ENCODE measurements around the gene RAB43.
"Not testable (repeated sequence)": the region's sequence is repeated elsewhere in the genome, so short reads cannot be mapped to it uniquely, and the experiment has no call there.

RAB43 gene

DNA sequence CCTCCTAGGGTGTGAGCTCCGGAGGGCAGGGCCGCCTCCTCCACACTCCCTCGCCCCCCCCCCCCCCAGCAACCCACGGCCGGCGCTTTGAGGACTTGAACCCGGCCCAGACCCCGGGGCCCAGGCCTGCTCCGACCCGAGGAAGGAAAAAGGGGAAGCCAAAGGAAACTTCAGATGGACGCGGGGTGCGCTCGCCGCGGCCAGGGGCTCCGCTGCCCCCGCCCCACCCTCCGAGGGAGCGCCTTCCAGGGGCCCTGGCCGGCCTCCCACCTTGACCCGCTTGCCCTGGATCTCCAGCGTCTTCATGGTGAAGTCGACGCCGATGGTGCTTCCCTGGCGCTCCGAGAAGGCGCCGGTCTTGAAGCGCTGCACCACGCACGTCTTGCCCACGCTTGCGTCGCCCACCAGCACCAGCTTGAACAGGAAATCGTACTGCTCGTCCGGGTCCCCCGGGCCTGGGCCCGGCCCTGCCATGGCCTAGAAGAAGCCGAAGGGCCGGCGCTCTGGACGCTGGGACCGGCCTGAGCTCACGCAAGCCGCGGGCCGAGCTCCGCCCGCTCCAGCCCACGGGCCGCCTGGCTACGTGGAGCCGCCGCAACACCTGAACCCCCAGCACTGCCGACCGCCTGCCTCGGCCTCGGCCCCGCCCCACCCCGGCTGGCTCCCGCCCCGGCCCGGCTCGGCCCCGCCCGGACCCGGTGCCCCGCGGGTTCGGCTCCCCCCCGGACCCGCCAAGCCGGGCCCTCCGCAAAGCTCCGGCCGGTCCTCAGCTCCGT lies 400 bp downstream of the RAB43 start:
- no peak for DNase-seq

DNA sequence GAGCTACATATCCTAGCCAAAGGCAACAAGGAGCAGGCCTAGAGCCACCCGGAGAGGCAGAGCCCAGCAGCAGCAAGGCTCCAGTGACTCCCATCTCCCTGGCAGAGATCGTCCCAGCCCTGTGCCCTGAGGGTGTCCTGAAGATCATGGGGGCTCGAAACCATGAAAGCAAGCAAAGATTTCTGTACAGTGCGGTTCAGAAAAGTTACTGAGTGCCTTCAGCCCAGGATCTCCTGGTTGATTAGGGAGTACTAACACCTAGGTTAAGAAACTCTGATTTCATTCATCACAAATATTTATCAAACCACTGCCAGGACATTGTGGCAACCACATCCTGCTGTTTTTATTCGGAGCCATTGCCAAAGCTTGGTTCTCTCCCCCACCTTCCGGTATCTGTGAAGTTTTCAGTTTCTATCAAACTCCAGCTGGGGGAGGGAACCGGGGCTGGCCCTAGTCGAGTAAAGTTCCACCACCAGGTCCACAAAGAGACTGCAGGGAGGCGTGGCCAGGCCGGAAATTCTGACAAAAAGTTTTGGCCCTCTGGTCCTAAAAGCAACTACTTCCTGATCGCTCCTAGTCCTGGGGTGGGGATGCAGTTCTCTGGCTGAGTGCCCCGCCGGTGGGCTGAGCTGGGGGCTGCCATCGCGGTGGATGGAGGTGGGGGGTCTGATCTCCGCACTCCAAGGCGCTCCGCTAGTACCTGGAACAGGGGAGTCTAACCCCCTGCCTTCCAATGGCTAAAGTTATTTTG lies 1.2 kb downstream of the RAB43 start:
- DNase-seq: no peak

DNA sequence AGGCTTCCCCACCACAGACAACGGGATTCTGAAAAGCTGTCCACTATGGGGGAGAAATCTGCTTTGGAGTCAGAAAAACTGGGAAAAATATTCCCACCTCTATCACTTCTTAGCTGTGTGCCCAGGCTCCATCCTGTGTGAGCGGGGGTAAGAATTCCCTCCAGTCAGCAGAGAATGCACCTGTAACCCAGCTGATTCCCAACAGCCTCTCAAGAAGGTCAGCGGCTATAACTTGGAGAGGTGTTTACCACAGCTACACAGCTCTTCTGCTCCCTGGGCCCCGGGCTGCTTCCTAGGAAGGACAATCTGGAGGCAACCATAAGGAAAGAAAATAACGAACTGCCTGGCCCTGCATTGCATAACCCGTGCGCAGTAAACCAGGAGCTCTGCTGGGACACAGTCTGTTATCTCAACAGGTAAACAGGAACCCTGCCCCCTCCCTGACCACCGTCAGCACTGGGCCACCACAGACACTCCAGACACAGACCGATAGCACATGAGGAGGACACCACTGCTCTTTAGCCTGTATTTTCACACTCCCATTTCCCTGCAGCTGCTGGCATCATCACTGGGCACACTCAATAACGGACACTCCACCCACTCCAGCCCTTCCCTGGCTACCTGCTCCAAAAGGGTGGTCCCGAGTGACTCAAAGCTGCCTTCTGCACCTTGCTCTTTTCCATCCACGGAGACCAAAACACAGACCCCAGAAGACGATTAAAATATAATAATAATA lies 2.1 kb downstream of the RAB43 start:
- no peak for DNase-seq

DNA sequence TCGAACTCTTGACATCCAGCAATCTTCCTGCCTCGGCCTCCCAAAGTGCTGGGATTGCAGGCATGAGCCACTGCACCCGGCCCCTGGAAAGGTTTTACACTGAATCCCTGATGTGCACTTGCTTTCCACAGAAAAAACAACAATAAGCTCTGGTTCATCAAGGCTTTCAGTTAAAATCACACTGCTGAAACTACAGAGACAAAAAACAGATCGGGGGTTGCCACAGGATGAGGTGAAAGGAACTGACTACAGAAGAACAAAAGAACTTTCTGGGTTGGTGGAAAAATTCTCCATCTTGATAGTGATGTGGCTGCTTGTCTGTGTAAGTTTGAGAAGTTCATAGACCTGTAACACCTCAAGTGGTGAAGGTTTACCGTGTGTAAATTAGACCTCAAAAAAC lies 2.9 kb downstream of the RAB43 start:
- DNase-seq: no peak

DNA sequence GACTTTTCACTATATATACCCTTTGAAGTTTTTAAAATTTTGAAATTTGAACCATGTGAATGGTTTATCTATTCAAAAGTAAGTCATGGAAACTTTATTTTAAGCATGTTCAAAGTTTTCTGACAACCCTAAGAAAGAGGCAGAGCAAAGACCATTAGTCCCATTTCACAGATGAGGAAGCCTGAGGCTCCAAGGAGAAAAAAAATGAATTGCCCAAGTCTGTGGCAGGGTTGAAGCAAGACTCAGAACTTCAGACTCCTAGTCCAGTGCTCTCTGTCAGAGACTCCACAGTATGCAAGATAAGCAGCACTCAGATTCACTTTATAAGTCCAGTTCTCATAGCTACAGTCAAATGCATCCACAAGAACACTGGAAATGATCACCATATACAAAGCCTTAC lies 4.5 kb downstream of the RAB43 start:
- DNase-seq: no peak

DNA sequence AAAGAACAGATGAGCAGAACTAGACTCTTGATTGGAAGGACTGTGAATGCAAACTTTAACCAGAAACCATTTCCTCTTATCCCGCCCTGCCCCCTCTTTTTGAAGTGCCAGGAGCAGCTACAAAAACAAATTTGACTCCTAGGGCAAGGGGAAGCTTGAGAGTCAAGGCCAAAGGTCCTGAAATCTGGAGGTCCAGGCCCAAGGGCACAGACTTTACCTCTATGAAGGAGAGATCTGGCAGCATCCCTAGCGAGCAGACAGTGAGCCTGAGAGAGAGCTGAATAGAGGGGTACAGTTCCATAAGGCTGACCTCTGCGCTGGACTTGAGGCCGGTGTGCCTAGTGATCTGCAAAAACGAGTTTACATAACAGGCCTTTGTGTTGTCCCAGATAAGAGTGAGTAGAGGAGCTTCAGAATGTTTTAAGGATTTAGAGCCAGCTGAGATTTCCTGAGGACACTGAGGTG lies 5.1 kb downstream of the RAB43 start:
- DNase-seq: no peak

DNA sequence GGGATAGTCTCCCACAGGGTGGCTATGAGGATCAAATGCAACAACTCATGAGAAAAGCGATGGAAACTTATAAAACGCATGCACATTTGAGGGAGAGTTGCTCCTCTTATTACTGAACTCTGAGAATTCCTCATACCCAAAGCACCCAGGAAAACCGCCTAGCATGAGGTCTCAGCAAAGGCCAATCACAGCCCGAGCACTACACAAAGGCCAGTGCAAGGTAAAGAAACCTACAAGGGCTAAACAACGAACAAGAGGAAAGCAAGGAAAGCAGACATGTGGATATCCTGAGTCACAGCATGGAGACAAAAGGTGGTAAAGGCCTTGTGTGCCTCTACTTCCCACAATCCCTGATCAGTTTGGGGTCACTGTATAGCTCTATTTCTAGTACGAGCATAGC lies 7.1 kb downstream of the RAB43 start:
- DNase-seq: no peak

DNA sequence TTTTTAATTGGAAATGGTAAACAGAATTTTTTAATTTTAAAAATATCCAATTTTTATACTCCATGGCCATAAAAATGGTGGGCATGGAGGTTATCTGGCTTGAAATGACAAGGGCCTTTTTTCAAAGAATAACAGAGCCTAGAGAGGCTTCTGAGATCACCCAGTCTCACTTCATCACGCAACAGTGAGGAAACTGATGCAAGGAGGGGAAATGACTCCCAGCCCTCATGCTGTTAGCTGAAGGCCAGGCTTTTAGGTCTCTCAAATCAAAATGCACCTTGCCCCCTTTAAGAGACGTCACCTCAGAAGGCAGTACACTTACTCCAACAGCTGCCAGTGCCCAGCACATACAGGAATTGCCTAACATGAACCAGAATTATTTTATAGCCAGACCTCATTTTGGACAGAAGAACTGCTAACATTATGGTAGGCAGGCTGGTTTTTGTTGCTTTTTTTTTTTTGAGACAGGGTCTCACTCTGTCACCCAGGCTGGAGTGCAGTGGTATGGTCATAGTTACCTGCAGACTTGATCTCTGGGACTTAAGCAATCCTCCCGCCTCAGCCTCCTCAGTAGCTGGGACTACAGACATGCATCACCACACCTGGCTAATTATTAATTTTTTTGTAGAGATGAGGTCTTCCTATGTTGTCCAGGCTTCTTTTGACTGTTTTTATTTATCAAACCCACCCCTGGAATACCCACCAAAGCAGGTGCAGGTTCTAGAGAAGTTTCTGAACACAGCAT lies 9.1 kb downstream of the RAB43 start:
- DNase-seq: no peak

DNA sequence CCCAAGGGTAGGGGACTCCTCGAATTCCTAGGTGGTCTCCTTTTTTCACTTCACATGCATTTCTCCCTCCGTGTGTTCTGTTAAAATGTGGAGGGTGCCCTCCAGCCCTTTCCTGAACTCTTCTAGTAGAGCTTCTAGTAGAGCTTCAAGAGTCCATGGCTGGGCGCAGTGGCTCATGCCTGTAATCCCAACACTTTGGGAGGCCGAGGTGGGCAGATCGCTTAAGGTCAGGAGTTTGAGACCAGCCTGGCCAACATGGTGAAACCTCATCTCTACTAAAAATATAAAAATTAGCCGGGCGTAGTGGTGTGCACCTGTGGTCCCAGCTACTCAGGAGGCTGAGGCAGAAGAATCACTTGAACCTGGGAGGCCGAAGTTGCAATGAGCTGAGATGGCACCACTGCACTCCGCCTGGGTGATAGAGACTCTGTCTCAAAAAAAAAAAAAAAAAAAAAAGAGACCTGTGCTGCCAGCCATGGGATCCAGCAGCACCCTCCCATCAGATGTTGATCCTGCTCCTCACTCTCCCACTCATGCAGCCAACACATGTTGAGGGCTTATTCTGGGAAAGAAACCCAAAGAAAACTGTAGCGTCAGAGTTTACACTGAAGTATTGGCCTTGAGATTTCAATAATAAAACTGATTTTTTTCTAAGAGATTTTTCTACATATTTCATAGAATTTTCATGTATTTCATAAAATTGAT lies 10.4 kb downstream of the RAB43 start:
- not testable (repeated sequence) for DNase-seq

DNA sequence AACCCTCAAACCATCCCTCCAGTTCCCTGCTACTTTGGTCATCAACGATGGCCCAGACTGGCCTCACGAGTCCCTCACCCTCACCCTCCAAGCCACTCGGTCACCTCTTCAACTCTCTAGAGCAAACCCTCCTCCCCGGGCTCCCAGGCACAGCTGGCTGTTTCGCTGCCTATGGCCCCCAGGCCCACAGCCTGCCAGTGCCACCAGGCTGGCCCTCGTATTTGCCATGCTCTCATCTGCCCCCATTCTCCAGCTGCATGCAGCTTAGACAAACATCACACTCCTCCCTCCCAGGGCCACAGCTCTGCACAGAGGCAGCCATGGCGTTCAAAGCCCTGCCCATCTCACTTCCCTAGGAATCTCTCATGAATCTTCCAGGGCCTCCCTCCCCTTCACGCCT lies 13.8 kb downstream of the RAB43 start:
- DNase-seq: no peak

DNA sequence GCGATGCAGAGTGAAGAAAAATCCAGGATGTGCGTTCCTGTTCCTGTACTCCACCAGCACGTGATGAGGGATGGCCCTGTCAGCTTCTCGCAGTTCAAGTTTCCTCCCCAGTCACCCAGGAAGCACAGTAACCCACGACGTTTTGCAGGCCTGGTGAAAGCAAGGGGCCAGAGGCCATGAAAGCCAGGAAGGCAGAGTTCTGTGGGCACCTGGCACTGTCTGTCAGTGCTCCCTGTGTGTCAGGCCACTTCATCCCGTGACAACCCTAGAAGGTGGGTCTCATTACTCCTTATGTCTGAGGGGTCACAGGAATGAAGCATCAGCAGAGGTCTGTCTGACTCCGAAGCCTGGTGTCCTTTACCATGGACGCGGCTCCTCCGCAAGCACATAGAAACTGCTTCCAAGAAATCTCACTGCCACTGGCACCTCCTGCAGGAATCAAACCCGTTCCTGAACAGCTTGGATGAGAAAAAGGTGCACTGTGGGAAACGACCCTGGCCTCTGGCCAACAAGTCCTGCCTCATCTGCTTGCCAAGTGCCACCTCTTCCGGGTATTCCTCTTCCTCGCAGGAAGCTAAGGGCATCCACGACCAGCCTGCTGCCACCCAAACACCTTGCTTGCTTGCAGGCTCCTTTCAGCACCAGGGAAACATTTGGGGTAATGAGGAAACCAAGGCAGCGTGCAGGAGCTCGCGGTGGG lies 14.6 kb downstream of the RAB43 start:
- DNase-seq: no peak

DNA sequence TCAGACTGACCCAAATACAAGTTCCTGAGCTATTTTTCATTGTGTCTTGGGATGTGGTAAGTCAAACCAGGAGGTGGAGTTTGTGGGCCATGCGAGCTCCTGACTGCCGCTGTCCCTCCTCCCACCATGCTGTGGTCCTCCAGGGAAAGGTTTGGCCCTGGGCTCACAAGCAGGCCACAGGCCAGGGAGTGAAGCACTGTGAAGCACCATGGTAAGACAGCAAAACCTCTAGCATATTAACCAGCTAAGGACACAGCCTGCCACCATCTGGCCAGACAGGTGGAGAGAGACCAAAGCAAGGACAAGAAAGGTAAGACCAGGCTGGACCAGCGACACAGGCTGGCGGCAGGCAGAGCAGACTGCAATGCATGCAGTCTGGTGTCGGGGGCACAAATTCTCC lies 15.3 kb downstream of the RAB43 start:
- peak; percentile 31 to 72 for DNase-seq

DNA sequence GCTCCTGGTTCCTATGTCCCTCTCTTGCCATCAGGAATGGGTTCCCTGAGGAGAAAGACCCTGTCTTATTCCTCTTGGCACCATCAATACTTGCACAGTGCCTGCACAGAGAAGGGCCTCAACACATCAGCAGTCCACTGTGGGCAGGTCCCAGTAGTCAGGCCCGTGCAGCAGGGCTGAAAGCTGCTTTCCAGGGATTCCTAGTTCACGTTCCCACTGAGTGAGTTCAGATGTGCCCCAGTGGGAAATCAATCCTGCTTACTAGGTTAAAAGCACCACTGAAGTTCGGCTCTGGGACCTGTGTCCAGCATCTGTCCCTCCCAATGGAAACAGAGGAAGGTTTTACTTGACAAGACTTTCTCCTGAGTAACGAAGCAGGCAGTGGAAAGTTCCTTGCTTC lies 15.7 kb downstream of the RAB43 start:
- no peak for DNase-seq

DNA sequence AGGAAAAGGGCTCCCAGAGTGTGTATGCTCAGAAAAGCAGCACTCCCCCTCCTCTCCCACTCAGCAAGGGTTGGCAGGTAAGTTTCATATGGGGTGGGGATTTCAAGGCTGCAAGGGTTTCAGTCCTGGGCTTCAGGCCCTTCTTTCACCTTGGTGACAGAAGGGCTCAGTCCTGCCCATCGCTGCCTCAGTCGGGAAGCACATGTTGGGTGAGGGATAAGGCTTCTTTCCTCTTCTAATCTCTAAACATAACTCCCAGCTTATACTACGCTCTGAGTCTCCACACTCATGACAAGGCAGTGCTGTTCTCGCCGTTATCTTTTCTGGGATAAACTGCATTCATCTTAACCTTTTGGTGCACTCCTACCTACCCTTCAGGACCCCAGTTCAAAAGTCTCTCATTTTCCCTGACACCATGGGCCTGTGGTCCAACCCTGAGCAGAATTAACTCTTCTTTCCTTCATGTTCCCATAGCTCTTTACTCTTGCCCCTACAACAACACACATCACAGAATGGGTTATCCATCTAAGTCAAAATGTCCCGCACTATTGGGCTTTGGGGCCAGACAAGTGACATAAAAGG lies 17.0 kb downstream of the RAB43 start:
- no peak for DNase-seq

DNA sequence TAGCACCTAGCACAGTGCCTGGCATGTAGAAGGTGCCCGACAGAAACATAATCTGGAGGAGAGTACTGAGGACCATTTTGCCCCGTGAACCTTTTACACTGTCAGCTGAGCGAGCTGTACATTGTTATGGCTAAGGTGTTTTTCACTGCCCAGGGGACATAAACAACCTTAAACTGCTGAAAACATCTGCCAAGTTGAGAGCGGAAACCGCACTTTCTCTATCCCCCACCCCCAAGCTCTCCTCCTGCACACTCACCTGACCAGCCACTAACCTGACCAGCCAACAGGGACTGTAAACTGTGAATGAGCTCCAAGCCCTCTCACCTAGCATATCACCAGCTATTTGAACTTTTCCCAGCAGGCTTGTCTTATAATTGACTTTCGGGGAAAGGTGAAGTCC lies 17.6 kb downstream of the RAB43 start:
- DNase-seq: no peak

DNA sequence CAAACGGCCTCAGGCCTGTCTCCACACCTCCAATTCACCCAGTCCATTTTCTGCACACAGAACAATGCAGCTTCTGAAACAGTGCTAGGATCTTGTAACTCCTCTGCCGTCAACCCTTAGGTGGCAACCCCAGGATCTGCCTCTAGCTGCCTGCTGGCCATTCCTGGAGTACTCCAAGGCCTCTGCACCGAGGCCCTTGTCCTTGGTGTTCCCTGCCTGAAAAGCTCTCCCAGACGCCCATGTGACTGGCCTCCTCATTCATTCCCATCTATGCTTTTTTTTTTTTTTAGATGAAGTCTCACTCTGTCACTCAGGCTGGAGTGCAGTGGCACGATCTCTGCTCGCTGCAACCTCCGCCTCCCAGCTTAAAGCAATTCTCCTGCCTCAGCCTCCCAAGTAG lies 18.3 kb downstream of the RAB43 start:
- no peak for DNase-seq

DNA sequence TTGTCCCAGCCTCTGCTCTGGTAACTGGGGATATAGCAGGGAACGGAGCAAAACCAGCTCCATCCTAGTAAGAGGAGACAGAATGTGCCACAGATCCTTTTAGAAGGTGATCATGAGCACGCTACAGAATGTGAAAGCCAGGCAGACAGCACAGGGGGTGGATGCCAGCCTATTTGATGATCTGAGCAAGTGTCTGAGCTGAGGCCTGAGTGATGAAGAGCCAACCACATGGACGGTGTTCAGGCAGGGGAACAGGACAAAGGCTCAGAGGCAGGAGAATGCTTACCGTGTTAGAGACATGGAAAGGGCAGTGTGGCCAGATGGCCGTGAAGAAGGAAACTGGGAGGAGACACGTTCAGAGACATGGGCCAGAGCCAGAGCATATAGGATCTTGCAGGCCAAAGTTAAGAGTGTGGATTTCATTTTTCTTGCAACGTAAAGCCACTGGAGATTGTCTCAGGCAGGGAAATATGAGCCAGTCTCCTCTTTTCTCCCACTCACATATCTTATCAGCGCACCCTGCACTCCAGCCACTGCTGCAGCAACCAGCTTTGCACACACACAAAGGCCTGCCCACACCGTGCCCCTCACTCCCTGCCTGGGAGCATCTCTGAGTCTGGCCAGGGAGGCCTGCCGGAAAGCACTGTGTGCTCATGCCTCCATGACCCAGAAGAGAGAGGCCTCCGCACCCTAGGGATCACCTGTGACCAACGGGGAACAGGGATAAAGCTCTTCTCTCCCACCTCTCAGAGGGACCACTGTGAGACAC lies 20.1 kb downstream of the RAB43 start:
- DNase-seq: no peak

DNA sequence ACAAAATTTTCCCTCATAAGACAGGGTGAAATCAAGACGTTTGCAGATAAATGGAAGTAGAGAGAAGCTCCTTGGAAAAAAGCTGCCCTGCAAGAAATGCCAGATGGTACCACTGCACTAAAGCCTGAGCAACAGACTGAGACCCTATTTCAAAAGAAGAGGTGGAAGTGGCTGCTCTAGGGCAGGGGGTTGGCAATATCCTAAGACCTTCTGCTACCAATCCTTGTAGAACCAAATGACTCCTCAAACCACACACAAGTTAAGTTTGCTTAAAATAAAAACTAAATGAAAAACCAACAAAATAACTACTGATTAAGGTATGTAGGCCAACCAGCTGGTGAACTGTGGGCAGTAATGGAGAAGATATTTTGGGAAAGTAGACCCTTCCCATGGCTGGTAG lies 21.3 kb downstream of the RAB43 start:
- DNase-seq: peak in 1 of 2 experiments; percentile 24

DNA sequence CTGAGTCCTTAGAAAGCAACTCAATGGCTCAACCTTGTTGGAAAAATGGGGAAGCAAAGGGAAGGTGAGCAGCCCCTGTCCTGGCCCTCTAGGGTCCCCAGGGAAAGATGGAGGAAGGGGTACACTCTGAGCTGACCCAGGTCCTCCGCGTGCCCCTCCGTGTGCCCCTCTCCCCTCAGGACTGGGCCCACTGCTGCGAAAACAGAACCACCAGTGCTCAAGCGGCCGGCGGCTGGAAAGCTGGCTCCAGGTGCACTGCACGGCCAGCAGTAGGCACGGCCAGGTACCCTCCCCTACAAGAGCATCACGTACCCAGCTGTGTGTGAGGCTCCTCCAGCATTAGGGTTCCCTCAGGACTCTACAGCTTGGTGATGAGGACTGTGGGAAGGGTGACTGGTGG lies 26.3 kb downstream of the RAB43 start:
- DNase-seq: no peak

DNA sequence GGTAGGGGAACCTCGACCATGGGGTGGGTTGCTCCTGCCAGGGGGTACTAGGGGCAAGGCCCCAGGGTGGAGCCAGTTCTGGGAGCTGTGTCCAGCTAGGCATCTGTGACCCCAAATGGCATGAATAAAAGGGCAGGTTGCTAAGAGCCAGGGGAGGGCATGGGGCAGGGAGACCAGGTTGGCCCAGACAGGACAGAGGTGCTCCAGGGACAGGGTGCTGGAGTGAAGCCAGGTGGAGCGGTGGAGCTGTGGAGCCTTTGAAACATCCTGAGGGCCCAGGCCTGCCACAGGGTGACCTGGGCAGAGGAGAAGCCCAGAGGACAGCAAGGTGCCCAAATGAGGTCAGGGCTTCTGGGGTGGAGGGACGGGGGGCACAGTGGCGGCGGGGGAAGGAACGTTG lies 33.3 kb downstream of the RAB43 start:
- DNase-seq: not testable (repeated sequence)
